Motor neuron (in vitro differentiated cells): ENCODE data around the gene SV2C. TPM values are rescaled to one million over a fixed set of nuclear protein-coding genes. Genes with fewer than 3 reads are reported as not detected.
A peak's percentile ranks its signal among the peaks of the same experiment; 100 is the strongest.

Source experiments
- ATAC-seq, 8 experiments: fragments of 200-7000 bp; cut with Tn5 transposase; replicated peaks in 6 of 8; 2 replicates each; pipeline ENCODE4 v1.8.0; 2021; ENCODE audit warnings: mild to moderate bottlenecking in 8 of 8, moderate library complexity in 8 of 8
- H3K27ac ChIP-seq, 2 donors: fragments of 250-450 bp; sonication (Bioruptor Pico); 2 replicates each; pipeline ENCODE4 v1.9.0; 2021; ENCODE audit warnings: antibody characterized with exemption in 2 of 2, mild to moderate bottlenecking in 2 of 2, moderate library complexity in 1 of 2
- H3K4me1 ChIP-seq, 2 donors: fragments of 250-450 bp; sonication (Bioruptor Pico); replicated peaks in 1 of 2; 2 replicates each; pipeline ENCODE4 v1.6.1; 2021; ENCODE audit warnings: antibody characterized with exemption in 2 of 2, mild to moderate bottlenecking in 2 of 2, moderate library complexity in 1 of 2
- H3K4me3 ChIP-seq, 5 donors: fragments of 250-450 bp; sonication (Bioruptor Pico); 2 replicates each; pipeline ENCODE4 v1.9.0; 2021; ENCODE audit warnings: antibody characterized with exemption in 5 of 5, mild to moderate bottlenecking in 5 of 5, moderate library complexity in 4 of 5
- WGBS, 10 experiments: fragments of 450-650 bp; shearing (Covaris generic); methylation state at CpG; one replicate each; pipeline ENCODE4 v1.0.0; 2022; 5-methylcytosine and 5-hydroxymethylcytosine counted together
- in situ Hi-C, 9 experiments: fragments of 400-800 bp; cut with MboI; loops; one replicate each; pipeline ENCODE4 v1.15.0; 2021; ENCODE audit warnings: low sequenced_read_pairs in 9 of 9, low pct_unique_long_range_greater_than_20kb in 2 of 9; ENCODE audit not compliant: unreplicated experiment in 9 of 9
- total RNA-seq, 8 experiments: library from RNA; unstranded; fragments of 300-600 nt; gene quantifications; 2 replicates each; pipeline versions ENCODE4 v1.2.3 to v1.2.4, GENCODE V29; 2022

The SV2C gene
- total RNA-seq, 8 experiments from 2014 or later, result 0.20 to 21.8 (median 11.5) TPM

- ATAC-seq, result peak; percentile 36 to 83 (median 65)
- H3K27ac ChIP-seq, result peak overlapping the region in 1 of 2 donors; percentile 32
- 0 to 58% (median 20%) methylated on average over 2 to 6 of the region's 6 CpGs for WGBS, 10 experiments
- H3K4me1 ChIP-seq, result peaks cover 4 to 30% of the 10 kb centered on the region in 2 donors
- in situ Hi-C loops, result no loop called here
- H3K4me3 ChIP-seq, result no peak overlapping the region
Measured at GRCh38 chr5:76175051-76175666, 92.0 kb downstream of the SV2C start.

DNA sequence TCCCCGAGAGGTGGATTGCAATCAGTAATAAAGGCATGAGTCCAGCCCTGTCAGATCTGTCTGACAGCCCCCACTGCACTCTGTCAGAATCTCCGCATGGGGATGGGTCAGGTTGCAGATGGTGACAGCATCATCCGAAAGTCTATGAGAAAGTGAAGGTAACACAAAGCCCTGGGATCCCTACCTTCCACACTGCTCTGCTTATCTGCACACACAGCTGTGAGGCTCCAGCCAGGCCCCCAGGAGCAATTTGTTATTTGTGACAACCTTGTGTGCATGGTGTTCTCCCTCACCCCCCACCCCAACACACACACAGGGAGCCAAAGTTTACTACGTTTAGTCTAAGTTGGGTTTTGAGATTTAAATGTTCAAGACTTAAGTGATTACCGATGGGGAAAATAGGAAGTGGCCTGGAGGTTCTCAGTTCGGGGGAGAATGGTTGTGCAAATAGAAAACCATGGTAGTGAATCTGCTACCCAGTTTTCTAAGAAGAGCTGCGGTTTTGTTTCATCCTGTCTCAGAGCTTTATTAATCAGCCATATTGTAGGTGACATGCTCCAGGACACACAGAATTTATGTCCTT, 92.7 kb downstream of the SV2C start:
- peaks cover 4 to 34% of the 10 kb centered on the region in 2 donors for H3K4me1 ChIP-seq
- WGBS, 10 experiments, result 23 to 77% (median 60%) methylated on average over 1 to 7 of the region's 7 CpGs; no CpG with 5 or more reads in 1 of the 10 experiments
- in situ Hi-C loops, result no loop called here
- ATAC-seq, result peak in 4 of 8 experiments; percentile 57 to 81 (median 77)
- no peak overlapping the region for H3K4me3 ChIP-seq
- H3K27ac ChIP-seq, result peak overlapping the region in 1 of 2 donors; percentile 32

GRCh38 chr5:76177978-76178377, 94.8 kb downstream of the SV2C start:
- H3K27ac ChIP-seq, result no peak overlapping the region
- peaks cover 4 to 34% of the 10 kb centered on the region in 2 donors for H3K4me1 ChIP-seq
- in situ Hi-C loops, result no loop called here
- no peak overlapping the region for H3K4me3 ChIP-seq
- no peak for ATAC-seq

GRCh38 chr5:76178913-76179312, 95.7 kb downstream of the SV2C start:
- in situ Hi-C loops, result no loop called here
- ATAC-seq, result no peak
- Histone ChIP-seq H3K4me1 (peaks cover 4 to 34% of the 10 kb centered on the region in 2 donors), H3K27ac (no peak overlapping the region), H3K4me3 (no peak overlapping the region)
- WGBS, 10 experiments, result 7 to 93% (median 73%) methylated on average over 3 to 5 of the region's 5 CpGs; no CpG with 5 or more reads in 1 of the 10 experiments

GRCh38 chr5:76180814-76181805, 97.9 kb downstream of the SV2C start:
- WGBS, 10 experiments, result 39 to 100% (median 93%) methylated on average over 2 to 7 of the region's 8 CpGs

GRCh38 chr5:76187386-76187785, 104.2 kb downstream of the SV2C start:
- no peak for ATAC-seq
- in situ Hi-C loops, result no loop called here

More at GRCh38 chr5:76180814-76181805, 97.9 kb downstream of the SV2C start:
- Histone ChIP-seq H3K4me1 (peaks cover 0 to 24% of the 10 kb centered on the region in 2 donors), H3K4me3 (no peak overlapping the region), H3K27ac (no peak overlapping the region)
- in situ Hi-C loops, result no loop called here
- ATAC-seq, result peak in 5 of 8 experiments; percentile 32 to 92 (median 75)

DNA sequence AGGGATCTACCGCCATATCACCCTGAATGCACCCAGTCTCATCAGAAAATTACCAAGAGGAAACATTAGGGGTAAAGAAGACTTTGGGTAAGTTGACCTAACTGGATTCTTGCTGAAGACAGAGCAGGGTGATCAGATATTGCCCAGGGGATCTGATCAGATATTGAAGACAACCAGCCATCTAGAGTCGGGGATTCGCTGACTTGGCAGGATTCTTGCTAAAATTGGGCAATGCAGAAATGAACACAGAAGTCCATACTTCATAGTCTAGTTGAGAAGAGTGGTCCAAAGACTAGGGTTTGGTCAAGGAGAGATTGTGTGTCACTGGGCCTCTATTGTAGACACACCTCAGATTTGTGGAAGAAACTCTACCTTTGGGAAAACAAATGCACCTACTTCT, 107.2 kb downstream of the SV2C start:
- no peak for ATAC-seq
- in situ Hi-C loops, result no loop called here
- H3K27ac ChIP-seq, result no peak overlapping the region
- WGBS, 10 experiments, result 0 to 100% (median 93%) methylated on average over 1 to 3 of the region's 3 CpGs; no CpG with 5 or more reads in 1 of the 10 experiments
- H3K4me1 ChIP-seq, result peaks cover 10 to 11% of the 10 kb centered on the region in 2 donors
- H3K4me3 ChIP-seq, result no peak overlapping the region

More at GRCh38 chr5:76187386-76187785, 104.2 kb downstream of the SV2C start:
- Histone ChIP-seq H3K4me3 (no peak overlapping the region), H3K4me1 (peaks cover 0 to 4% of the 10 kb centered on the region in 2 donors), H3K27ac (no peak overlapping the region)

DNA sequence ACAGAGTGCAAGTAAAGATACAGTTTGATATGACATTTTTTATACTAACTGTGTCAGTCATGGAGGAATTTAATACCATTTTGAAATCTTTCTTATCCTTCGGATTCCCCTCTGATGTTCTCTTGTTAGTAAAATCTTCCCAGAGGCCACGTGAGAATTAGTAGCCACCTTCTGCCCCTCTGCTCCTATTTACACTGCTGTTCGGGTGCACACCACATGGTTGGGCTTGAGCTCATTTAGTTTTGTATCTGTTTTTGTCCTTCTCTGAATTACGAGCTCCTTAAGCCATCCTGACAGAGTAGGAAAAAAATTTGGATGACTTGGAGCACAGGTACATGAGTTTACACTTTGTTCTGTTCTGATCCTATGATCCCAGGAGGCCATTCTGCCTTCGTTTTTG, 109.7 kb downstream of the SV2C start:
- 7 to 80% (median 52%) methylated on average over 3 to 5 of the region's 5 CpGs; no CpG with 5 or more reads in 1 of the 10 experiments for WGBS, 10 experiments
- no peak overlapping the region for H3K27ac ChIP-seq
- no peak for ATAC-seq
- H3K4me3 ChIP-seq, result no peak overlapping the region
- H3K4me1 ChIP-seq, result peaks cover 10 to 11% of the 10 kb centered on the region in 2 donors
- in situ Hi-C loops, result no loop called here

GRCh38 chr5:76193635-76194034, 110.5 kb downstream of the SV2C start:
- ATAC-seq, result no peak
- Histone ChIP-seq H3K4me1 (peaks cover 10 to 11% of the 10 kb centered on the region in 2 donors), H3K4me3 (no peak overlapping the region), H3K27ac (no peak overlapping the region)
- in situ Hi-C loops, result no loop called here

GRCh38 chr5:76194340-76194739, 111.2 kb downstream of the SV2C start:
- H3K4me1 ChIP-seq, result peaks cover 10 to 12% of the 10 kb centered on the region in 2 donors
- in situ Hi-C loops, result no loop called here
- peak in 4 of 8 experiments; percentile 26 to 91 (median 50) for ATAC-seq
- no peak overlapping the region for H3K4me3 ChIP-seq
- no peak overlapping the region for H3K27ac ChIP-seq
- 0 to 100% (median 46%) methylated on average over 1 to 3 of the region's 3 CpGs; no CpG with 5 or more reads in 1 of the 10 experiments for WGBS, 10 experiments

- no peak for ATAC-seq
- in situ Hi-C loops, result no loop called here
- Histone ChIP-seq H3K27ac (no peak overlapping the region), H3K4me1 (peaks cover 10 to 16% of the 10 kb centered on the region in 2 donors), H3K4me3 (no peak overlapping the region)
- WGBS, 10 experiments, result 16 to 100% (median 97%) methylated on average over 1 to 3 of the region's 3 CpGs; no CpG with 5 or more reads in 1 of the 10 experiments
Measured at GRCh38 chr5:76196457-76196856, 113.3 kb downstream of the SV2C start.

DNA sequence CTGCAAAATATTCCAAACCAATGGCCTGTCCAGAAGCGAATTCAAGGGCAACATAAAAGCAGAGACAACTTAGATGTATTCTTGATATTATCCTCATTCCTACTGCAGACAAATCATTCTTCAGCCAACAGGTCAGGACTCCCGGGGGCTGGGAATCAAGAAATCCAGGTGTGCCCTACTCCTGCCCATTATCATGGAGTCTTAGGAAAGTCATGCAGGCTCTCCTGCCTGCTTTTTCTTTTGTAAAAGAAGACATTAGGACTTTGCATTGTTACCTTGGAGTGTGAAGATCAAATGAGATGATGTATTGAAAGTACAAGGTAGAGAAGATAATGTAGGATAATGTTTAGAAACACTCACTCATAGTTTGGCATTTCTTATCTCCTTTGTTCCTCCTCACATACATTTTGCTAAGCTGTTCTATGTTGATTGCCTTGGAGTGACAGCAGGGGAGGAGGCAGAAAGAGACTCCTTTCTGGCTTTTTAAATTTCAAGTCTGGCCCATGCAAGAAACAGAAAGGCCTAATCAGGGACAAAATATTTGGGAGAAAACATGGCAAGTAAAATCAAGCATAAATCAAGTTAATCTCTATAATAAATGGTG, 113.8 kb downstream of the SV2C start:
- in situ Hi-C loops, result no loop called here
- H3K27ac ChIP-seq, result no peak overlapping the region
- H3K4me1 ChIP-seq, result peaks cover 7 to 16% of the 10 kb centered on the region in 2 donors
- ATAC-seq, result no peak
- H3K4me3 ChIP-seq, result no peak overlapping the region
- WGBS, 10 experiments, result 20 to 100% (median 83%) methylated on average over 1 to 2 of the region's 2 CpGs; no CpG with 5 or more reads in 1 of the 10 experiments
